T-helper 17 cell (primary cell): Measurements from ENCODE around the gene FAAP100. TPM values are rescaled to one million over a fixed set of nuclear protein-coding genes. Genes with fewer than 3 reads are reported as not detected.

Experiments used
- ATAC-seq: fragments of 150-1000 bp; cut with Tn5 transposase; 2 replicates; pipeline ENCODE4 v1.10.0; 2021; ENCODE audit warnings: mild to moderate bottlenecking, moderate library complexity
- DNase-seq, 3 donors: peaks; one replicate each; pipeline versions ENCODE4 v3.0.0 to v3.0.0-alpha.2; 2020 to 2021
- H3K9me3 ChIP-seq: one replicate; pipeline ENCODE4 v1.7.0; 2013; ENCODE audit warnings: low read length, mild to moderate bottlenecking; ENCODE audit not compliant: control insufficient read depth, poor library complexity, severe bottlenecking
- H3K27ac Mint-ChIP-seq: one replicate; pipeline ENCODE4 v1.8.0; 2022; ENCODE audit warnings: mild to moderate bottlenecking, moderate library complexity, mixed read lengths
- H3K27me3 Mint-ChIP-seq: one replicate; pipeline ENCODE4 v1.8.0; 2022; ENCODE audit warnings: mixed read lengths
- H3K36me3 Mint-ChIP-seq: one replicate; pipeline ENCODE4 v1.8.0; 2022; ENCODE audit warnings: low read depth, mixed read lengths
- H3K4me1 Mint-ChIP-seq: one replicate; pipeline ENCODE4 v1.8.0; 2022; ENCODE audit warnings: mild to moderate bottlenecking, mixed read lengths
- H3K4me3 Mint-ChIP-seq: one replicate; pipeline ENCODE4 v1.8.0; 2022; ENCODE audit warnings: mild to moderate bottlenecking, moderate library complexity, mixed read lengths
- total RNA-seq, 4 donors: library from RNA in 2 of 4; stranded (reverse) in 2 of 4; gene quantifications; one replicate each; pipeline ENCODE4 v1.2.3 and lab custom pipeline; 2022 to 2026

The FAAP100 gene
- total RNA-seq, 2 donors from 2014 or later = 25.2 to 30.6 TPM

DNA sequence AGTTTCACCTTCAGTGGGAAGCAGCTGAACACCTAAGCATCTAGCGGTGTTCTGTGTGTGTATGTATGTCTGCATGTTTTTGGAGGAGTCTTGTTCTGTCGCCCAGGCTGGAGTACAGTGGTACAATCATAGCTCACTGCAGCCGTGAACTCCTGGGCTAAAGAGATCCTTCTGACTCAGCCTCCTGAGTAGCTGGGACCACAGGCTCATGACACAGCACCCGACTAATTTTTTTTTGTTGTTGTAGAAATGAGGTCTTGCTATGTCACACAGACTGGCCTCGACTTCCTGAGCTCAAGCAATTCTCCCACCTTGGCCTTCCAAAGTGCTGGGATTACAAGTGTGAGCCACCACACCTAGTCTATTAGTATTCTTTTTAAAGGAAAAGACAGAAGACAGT, 30.2 kb upstream of the FAAP100 start:
- no peaks in the 10 kb centered on the region for H3K9me3 ChIP-seq
- Mint-ChIP-seq H3K4me1 (peaks cover 13% of the 10 kb centered on the region), H3K36me3 (peaks cover 3% of the 10 kb centered on the region), H3K4me3 (no peak overlapping the region), H3K27ac (no peak overlapping the region), H3K27me3 (no peaks in the 10 kb centered on the region)
- ATAC-seq = no peak
- no peak for DNase-seq

DNA sequence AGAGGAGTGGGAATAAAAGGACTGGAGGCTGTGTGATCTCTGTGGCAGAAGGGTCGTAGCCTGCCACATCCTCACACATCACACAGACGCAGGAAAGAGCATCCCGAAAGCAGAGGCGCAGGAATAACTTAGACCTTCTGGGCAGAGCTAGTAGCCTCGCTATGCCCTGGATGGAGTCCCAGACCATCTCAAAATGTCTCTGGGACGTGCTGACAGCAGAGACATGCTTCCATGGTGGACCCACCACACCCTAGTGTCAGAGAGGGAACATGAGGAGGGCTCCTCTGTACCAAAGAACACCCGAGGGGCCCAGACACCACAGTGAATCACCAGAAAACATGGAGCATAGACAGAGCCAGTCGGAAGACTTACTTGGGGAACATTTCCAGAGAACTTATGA, 29.6 kb upstream of the FAAP100 start:
- Mint-ChIP-seq H3K4me1 (peaks cover 14% of the 10 kb centered on the region), H3K27ac (peak overlapping the region; percentile 43), H3K4me3 (no peak overlapping the region), H3K27me3 (no peaks in the 10 kb centered on the region), H3K36me3 (peaks cover 3% of the 10 kb centered on the region)
- H3K9me3 ChIP-seq = no peaks in the 10 kb centered on the region
- DNase-seq (no peak), ATAC-seq (no peak)

DNA sequence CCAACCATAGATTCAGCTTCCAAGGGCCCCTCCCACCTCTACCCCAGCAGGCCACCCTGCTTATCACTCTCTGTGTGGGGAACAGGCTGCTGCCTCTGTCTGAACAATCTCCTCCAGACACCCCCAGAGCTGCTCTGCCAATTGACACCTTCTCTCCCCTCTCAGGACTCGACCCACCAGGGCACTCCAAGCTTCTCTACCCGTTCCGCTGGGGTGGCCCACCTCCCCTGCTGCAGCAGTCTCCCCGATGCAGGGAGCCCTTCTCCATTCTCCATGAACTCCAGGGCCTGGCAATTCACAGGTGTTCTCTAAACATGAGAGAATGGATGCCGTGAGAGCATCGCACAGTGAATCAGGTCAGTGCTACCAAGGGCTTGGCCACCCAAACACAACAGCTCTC, 28.3 kb upstream of the FAAP100 start:
- DNase-seq (no peak), ATAC-seq (no peak)
- H3K9me3 ChIP-seq = no peaks in the 10 kb centered on the region
- H3K4me3 Mint-ChIP-seq = no peak overlapping the region
- peaks cover 14% of the 10 kb centered on the region for H3K4me1 Mint-ChIP-seq
- H3K27me3 Mint-ChIP-seq = no peaks in the 10 kb centered on the region
- H3K36me3 Mint-ChIP-seq = no peaks in the 10 kb centered on the region
- H3K27ac Mint-ChIP-seq = no peak overlapping the region

DNA sequence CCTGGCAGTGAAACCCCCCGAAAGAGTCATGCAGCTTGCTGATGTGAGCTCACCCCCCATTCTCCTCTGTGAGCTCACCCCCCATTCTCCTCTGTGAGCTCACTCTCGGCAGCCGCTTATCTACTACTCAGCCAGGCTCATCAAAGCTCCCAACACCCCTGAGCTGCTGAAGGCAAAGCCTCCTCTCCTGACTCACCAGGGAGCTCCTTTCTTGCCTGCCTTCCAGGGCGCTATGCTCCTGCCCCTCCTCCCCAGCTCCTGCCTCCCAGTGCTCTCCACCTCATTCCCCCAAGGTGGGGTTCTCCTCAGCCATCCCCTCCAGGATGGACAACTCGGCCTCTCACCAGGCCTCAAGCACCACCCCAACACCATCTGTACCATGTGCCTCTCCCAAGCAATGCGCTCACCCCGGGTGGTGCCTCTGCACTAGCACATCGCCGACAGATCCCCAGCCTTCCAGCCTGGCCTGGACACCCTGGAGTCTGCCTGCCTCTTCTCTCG, 27.7 kb upstream of the FAAP100 start:
- H3K27ac Mint-ChIP-seq = peak overlapping the region; percentile 67
- no peaks in the 10 kb centered on the region for H3K9me3 ChIP-seq
- H3K4me3 Mint-ChIP-seq = no peak overlapping the region
- H3K36me3 Mint-ChIP-seq = no peaks in the 10 kb centered on the region
- no peaks in the 10 kb centered on the region for H3K27me3 Mint-ChIP-seq
- ATAC-seq (no peak), DNase-seq (no peak)
- peaks cover 14% of the 10 kb centered on the region for H3K4me1 Mint-ChIP-seq

DNA sequence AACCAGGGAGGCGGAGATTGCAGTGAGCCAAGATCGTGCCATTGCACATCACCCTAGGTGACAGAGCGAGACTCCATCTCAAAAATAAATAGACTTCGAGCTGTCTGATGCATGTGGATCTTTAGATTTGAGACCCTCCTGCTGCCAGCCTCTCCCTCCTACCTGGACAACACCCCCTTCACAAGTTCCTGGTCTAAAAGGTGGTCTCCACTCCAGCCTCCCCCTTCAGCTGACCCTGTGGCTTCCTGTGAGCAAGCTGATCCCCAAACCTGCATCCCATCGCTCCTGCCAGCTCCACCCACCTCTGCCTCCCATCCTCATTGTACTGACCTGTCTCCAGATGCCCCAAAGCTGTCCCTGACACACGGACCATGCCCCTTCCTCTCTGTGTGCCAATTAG, 27.1 kb upstream of the FAAP100 start:
- H3K4me3 Mint-ChIP-seq = no peak overlapping the region
- H3K36me3 Mint-ChIP-seq = no peaks in the 10 kb centered on the region
- H3K4me1 Mint-ChIP-seq = peaks cover 14% of the 10 kb centered on the region
- no peaks in the 10 kb centered on the region for H3K9me3 ChIP-seq
- DNase-seq (no peak), ATAC-seq (no peak)
- H3K27ac Mint-ChIP-seq = peak overlapping the region; percentile 67
- no peaks in the 10 kb centered on the region for H3K27me3 Mint-ChIP-seq

DNA sequence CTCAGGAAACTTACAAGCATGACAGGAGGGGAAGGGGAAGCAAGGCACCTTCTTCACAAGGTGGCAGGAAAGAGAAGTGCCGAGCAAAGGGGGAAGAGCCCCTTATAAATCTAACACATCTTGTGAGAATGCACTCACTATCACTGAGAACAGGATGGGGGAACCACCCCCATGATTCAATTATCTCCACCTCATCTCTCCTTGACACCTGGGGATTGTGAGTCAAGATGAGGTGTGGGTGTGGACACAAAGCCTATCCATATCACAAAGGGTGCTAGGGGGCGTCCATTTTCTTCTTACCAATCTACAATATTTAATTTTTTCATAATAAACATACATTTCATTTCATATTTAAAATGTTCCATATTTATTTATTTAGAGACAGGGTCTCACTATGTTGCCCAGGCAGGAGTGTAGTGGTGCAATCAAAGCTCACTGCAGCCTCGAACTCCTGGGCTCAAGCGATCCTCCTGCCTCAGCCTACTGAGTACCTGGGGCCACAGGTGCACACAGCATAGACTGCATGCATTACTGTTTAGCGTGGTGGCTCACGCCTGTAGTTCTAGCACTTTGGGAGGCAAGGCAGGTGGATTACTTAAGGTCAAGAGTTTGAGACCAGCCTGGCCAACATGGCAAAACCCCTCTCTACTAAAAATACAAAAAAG, 26.5 kb upstream of the FAAP100 start:
- H3K27me3 Mint-ChIP-seq = no peaks in the 10 kb centered on the region
- ATAC-seq (no peak), DNase-seq (no peak)
- H3K36me3 Mint-ChIP-seq = no peaks in the 10 kb centered on the region
- H3K27ac Mint-ChIP-seq = peak overlapping the region; percentile 91
- H3K4me3 Mint-ChIP-seq = no peak overlapping the region
- peaks cover 14% of the 10 kb centered on the region for H3K4me1 Mint-ChIP-seq
- no peaks in the 10 kb centered on the region for H3K9me3 ChIP-seq

DNA sequence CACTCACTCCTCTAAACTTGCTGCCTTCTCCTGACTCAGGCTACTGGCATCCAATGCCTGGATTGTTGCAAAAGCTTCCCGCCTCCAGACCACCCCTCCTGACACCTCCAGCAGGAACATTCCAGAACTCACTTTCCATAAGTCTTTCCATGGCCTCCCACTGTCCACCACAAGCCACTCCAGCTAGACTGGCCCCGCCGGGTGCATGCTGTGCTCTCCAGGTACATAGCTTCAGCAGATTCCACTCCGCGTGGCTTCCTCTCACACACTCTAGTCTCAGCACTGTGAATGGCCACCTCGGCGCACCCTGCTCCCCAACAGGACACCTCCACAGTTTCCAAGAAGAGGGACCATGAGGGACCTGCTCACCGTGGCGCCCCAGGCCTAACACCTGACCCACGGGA, 25.9 kb upstream of the FAAP100 start:
- H3K4me3 Mint-ChIP-seq = no peak overlapping the region
- H3K36me3 Mint-ChIP-seq = no peaks in the 10 kb centered on the region
- H3K27ac Mint-ChIP-seq = peak overlapping the region; percentile 91

DNA sequence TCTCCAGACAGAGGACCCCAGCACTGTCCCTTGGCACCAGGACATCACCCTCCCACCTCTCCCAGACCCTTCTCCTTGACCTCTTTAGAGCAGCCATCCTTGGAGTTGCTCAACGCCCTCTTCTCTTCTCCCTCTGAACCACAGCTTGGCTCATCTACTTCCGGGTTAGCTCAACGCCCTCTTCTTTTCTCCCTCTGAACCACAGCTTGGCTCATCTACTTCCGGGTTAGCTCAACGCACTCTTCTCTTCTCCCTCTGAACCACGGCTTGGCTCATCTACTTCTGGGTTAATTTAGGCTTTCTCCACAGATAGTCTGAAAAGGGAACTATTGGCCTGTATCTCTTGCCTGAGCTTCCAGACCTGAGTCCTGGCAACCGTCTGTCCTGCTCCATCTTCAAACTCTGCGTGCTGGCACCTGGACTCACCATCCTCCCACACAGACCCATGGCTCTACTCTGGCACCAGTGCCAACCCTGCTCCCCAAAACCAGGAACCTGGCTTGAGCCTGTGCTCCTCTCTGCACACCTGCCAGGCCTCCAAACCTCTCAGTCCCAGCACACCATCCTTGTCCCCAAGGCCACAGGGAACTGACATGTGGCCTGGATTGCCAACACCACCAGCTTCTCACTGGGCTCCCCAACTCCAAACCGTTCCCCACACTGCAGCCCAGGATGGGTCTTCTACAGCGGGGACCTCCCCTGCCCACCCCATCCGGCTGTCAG, 25.3 kb upstream of the FAAP100 start:
- DNase-seq (no peak), ATAC-seq (no peak)
- Mint-ChIP-seq H3K27ac (peak overlapping the region; percentile 91), H3K36me3 (no peaks in the 10 kb centered on the region), H3K4me1 (peaks cover 14% of the 10 kb centered on the region), H3K27me3 (no peaks in the 10 kb centered on the region), H3K4me3 (no peak overlapping the region)
- no peaks in the 10 kb centered on the region for H3K9me3 ChIP-seq

More for the DNA sequence above, 25.9 kb upstream of the FAAP100 start:
- no peaks in the 10 kb centered on the region for H3K9me3 ChIP-seq
- peaks cover 14% of the 10 kb centered on the region for H3K4me1 Mint-ChIP-seq
- no peak for ATAC-seq
- H3K27me3 Mint-ChIP-seq = no peaks in the 10 kb centered on the region
- no peak for DNase-seq

DNA sequence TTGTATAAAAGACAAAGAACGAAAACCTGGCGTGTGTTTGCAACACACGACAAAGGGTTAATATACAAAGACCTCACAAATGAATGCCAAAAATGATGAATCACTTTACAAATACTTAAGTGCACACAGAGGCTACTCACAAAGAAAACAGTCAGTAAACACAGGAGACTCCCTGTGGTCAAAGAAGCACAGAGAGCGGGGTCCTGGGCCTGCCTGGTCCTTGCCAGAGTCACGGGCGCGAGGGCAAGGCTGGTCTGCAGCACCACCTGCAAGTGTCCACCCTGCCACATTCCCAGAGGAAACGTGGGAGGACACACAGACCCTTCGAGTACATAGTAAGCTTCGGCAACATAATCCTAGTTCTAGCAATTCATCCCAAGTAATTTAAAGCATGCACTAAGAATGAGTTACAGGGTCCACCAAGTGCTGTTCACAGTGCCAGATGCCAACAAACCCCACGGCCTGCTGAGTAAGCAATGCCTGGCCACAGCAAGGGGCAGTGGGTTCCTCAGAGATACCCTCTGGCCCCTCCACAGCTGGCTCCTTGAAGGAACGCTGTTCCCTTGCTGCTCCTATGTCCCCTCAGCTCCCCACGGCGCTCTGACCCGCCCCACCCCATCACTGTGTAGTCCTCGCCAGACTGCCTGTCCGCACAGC, 24.6 kb upstream of the FAAP100 start:
- DNase-seq = no peak
- ATAC-seq = no peak
- Mint-ChIP-seq H3K27me3 (no peaks in the 10 kb centered on the region), H3K36me3 (no peaks in the 10 kb centered on the region), H3K27ac (no peak overlapping the region), H3K4me3 (no peak overlapping the region), H3K4me1 (peaks cover 14% of the 10 kb centered on the region)
- H3K9me3 ChIP-seq = no peaks in the 10 kb centered on the region

DNA sequence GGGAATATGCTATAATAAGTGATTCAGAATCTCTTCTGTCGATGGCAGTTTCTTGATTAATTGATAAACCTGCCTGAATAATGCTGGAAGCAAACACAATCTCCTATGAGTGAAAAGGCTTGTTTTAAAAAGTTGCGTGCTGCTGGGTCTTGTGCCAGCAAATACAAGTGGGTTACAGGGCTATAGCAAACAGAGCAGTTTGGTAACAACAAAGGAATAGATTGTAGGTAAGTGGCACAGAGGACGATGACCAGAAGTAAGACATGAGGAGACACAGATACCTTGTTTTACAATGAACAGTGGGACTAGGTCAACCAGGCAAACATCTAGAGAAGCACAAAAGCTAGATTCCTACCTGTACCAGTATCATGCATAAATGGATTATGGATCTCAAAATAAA, 23.7 kb upstream of the FAAP100 start:
- ATAC-seq (no peak), DNase-seq (no peak)
- no peaks in the 10 kb centered on the region for H3K9me3 ChIP-seq
- Mint-ChIP-seq H3K4me3 (no peak overlapping the region), H3K27ac (no peak overlapping the region), H3K4me1 (peaks cover 14% of the 10 kb centered on the region), H3K27me3 (no peaks in the 10 kb centered on the region), H3K36me3 (no peaks in the 10 kb centered on the region)

DNA sequence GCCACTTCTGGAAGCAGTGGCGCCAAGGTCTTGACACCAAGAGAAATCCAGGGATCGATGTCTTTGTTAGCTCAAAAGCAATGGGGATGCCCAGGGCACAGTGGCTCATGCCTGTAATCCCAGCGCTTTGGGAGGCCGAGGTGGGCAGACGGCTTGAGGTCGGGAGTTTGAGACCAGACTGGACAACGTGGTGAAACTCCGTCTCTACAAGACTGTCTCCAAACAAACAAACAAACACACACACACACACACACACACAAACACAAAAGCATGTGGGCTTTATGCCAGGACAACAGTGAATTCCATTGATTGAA, 22.4 kb upstream of the FAAP100 start:
- no peak overlapping the region for H3K27ac Mint-ChIP-seq
- H3K9me3 ChIP-seq = no peaks in the 10 kb centered on the region
- peaks cover 10% of the 10 kb centered on the region for H3K4me1 Mint-ChIP-seq
- H3K27me3 Mint-ChIP-seq = no peaks in the 10 kb centered on the region
- DNase-seq (no peak), ATAC-seq (no peak)
- H3K36me3 Mint-ChIP-seq = no peaks in the 10 kb centered on the region
- H3K4me3 Mint-ChIP-seq = no peak overlapping the region

DNA sequence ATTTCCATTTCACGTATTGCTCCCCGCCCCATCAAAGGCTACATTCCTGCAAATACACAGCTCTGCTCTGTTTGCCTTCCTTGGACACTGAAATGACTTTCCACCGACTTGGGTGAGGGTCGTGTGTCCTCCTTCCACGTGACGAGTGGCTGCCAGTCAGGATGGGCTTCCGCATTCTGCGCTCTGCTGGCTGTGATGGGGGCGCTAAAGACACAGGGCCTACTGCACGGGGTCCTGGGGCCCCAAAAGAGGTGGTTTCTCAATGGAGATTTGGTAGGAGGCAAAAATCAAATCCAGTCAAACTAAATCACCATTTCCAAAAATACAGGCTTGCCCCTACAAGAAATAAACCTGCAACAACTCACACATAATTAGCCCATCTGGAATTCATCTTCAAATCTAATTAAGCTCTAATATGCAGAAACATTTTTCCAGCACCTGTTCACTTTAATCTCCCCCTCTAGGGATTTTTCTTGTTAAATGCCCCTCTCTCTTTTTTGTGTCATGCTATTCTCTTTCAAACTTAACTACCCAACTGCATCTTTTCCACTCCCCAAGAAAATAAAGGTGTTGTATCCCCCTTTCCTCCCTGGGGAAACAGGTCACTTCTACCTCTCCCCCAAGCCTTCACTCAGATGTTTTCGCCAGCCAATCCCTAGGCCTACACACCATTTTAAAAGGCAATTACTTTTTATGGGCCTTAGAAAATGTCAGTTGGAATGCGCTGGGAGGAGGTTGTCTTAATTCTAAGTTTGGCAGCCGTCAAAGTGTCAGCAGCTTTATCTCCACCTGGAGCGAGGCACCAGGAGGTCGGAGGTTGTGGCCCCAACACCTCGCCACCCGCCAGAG, 21.9 kb upstream of the FAAP100 start:
- no peaks in the 10 kb centered on the region for H3K9me3 ChIP-seq
- DNase-seq (no peak), ATAC-seq (no peak)
- no peaks in the 10 kb centered on the region for H3K27me3 Mint-ChIP-seq
- H3K4me1 Mint-ChIP-seq = peaks cover 8% of the 10 kb centered on the region
- no peak overlapping the region for H3K27ac Mint-ChIP-seq
- H3K4me3 Mint-ChIP-seq = no peak overlapping the region
- no peaks in the 10 kb centered on the region for H3K36me3 Mint-ChIP-seq

DNA sequence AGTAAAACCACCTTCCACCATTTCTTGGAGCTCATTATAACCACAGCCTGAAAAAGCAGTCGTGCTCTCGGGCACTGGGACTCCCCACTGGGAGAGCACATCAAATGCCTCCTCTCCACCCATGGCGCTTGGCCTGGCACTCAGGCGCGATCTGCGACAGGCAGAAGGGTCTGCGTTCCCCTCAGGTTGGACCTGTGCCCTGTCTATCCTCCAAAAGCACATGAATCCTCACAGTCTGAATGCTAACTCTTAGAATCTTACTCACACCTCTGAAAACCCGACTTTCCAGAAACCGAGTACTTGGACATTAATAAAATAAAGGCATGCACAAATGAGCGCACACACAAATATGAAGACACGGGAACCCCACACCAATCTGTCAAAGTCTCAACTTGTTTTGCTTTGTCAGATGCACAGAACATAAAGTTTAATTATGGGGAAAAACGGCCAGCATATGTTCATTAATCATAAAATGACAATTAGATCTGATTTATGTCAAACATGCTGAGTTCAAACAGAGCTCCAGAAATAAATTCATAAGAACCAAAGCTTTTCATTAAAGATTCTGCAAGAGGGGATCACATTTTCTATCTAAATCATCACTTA, 20.5 kb upstream of the FAAP100 start:
- H3K9me3 ChIP-seq = no peaks in the 10 kb centered on the region
- Mint-ChIP-seq H3K4me1 (peaks cover 3% of the 10 kb centered on the region), H3K4me3 (no peak overlapping the region), H3K27ac (no peak overlapping the region), H3K27me3 (no peaks in the 10 kb centered on the region), H3K36me3 (no peaks in the 10 kb centered on the region)
- DNase-seq (no peak), ATAC-seq (no peak)
